Activated B cell treated with CpG ODN at 0.5 μM for 24 hours (primary cell): ENCODE data around the gene CELA1. TPM values are rescaled to one million over a fixed set of nuclear protein-coding genes. Genes with fewer than 3 reads are reported as not detected.

Source experiments
- ATAC-seq: fragments of 200-7000 bp; cut with Tn5 transposase; one replicate; pipeline ENCODE4 v1.10.0; 2021; ENCODE audit warnings: low read depth, mild to moderate bottlenecking, moderate library complexity
- CTCF ChIA-PET: fragments of 350-600 bp; sonication (Branson Sonifier 250); formaldehyde crosslinking; loops from one replicate; lab custom pipeline; 2021; ENCODE audit warnings: antibody characterized with exemption; lab: Charles Lee
- POLR2A ChIA-PET: fragments of 350-600 bp; sonication (Branson Sonifier 250); formaldehyde crosslinking; loops from one replicate; lab custom pipeline; 2021; ENCODE audit warnings: antibody characterized with exemption; lab: Charles Lee
- DNase-seq: peaks from one replicate; pipeline ENCODE4 v3.0.0; 2022
- H3K27ac Mint-ChIP-seq: one replicate; pipeline ENCODE4 v1.8.0; 2020; ENCODE audit warnings: mixed read lengths
- H3K27me3 Mint-ChIP-seq: one replicate; pipeline ENCODE4 v1.8.0; 2021; ENCODE audit warnings: mixed read lengths
- H3K36me3 Mint-ChIP-seq: one replicate; pipeline ENCODE4 v1.8.0; 2021; ENCODE audit warnings: low read depth, mixed read lengths
- H3K4me1 Mint-ChIP-seq: one replicate; pipeline ENCODE4 v1.8.0; 2021; ENCODE audit warnings: mixed read lengths
- H3K4me3 Mint-ChIP-seq: one replicate; pipeline ENCODE4 v1.8.0; 2020; ENCODE audit warnings: mild to moderate bottlenecking, mixed read lengths
- H3K9me3 Mint-ChIP-seq: one replicate; pipeline ENCODE4 v1.8.0; 2020; ENCODE audit warnings: mixed read lengths
- intact Hi-C: fragments of 100-400 bp; cut with micrococcal nuclease; formaldehyde crosslinking; loops from one replicate; pipeline ENCODE4 v1.15.1; 2024
- total RNA-seq: library from RNA; stranded (reverse); gene quantifications from 2 replicates; pipeline ENCODE4 v1.2.3, GENCODE V29; 2022
- TF ChIP-seq, protein P1 (sequence below): fragments of 200-600 bp; IDR thresholded peaks from one replicate; pipeline ENCODE4 v1.8.0; 2022; ENCODE audit warnings: antibody characterized with exemption, mild to moderate bottlenecking

CELA1 gene
- total RNA-seq, 1 donor from 2014 or later: not detected

DNA sequence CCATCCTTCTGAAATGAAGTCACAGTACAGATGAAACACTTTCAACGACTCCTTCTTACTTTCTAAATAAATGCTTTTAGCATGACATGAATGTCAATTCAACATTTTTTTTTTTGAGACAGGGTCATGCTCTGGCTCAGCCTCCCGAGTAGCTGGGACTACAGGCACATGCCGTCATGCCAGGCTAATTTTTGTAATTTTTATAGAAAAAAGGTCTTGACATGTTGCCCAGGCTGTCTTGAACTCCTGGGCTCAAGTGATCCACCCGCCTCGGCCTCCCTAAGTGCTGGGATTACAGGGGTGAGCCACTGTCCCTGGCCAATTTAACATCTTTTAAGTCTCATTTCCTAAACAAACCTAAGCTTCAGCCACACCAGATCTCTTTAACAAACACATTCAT, 28.4 kb upstream of the CELA1 start:
- H3K27me3 Mint-ChIP-seq: no peaks in the 10 kb centered on the region
- ChIA-PET POLR2A (interaction anchor here (0.5 kb wide), 1 partner anchor 49 kb away, joined by 3 read pairs; no protein-coding TSS in a partner anchor), CTCF (no interaction called here)
- peaks cover 37% of the 10 kb centered on the region for H3K4me1 Mint-ChIP-seq
- H3K27ac Mint-ChIP-seq: no peak overlapping the region
- H3K36me3 Mint-ChIP-seq: peaks cover 58% of the 10 kb centered on the region
- no peak overlapping the region for H3K4me3 Mint-ChIP-seq
- no peaks in the 10 kb centered on the region for H3K9me3 Mint-ChIP-seq
- intact Hi-C loops: no loop called here
- TF ChIP-seq, protein P1, sequence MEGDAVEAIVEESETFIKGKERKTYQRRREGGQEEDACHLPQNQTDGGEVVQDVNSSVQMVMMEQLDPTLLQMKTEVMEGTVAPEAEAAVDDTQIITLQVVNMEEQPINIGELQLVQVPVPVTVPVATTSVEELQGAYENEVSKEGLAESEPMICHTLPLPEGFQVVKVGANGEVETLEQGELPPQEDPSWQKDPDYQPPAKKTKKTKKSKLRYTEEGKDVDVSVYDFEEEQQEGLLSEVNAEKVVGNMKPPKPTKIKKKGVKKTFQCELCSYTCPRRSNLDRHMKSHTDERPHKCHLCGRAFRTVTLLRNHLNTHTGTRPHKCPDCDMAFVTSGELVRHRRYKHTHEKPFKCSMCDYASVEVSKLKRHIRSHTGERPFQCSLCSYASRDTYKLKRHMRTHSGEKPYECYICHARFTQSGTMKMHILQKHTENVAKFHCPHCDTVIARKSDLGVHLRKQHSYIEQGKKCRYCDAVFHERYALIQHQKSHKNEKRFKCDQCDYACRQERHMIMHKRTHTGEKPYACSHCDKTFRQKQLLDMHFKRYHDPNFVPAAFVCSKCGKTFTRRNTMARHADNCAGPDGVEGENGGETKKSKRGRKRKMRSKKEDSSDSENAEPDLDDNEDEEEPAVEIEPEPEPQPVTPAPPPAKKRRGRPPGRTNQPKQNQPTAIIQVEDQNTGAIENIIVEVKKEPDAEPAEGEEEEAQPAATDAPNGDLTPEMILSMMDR: no peak
- ATAC-seq (no peak), DNase-seq (no peak)

- no peaks in the 10 kb centered on the region for H3K27me3 Mint-ChIP-seq
Observed at GRCh38 chr12:51374361-51374760, 27.9 kb upstream of the CELA1 start.

DNA sequence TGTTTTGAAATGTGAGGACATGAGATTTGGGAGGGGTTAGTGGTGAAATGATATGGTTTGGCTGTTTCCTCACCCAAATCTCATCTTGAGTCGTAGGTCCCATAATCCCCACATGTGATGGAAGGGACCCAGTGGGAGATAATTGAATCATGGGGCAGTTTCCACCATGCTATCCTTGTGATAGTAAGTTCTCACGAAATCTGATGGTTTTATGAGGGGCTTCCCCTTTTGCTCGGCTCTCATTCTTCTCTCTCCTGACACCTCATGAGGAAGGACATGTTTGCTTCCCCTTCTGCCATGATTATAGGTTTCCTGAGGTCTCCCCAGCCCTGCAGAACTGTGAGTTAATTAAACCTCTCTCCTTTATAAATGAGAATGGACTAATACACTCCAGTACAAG, 26.7 kb upstream of the CELA1 start:
- Mint-ChIP-seq H3K27ac (no peak overlapping the region), H3K4me1 (peaks cover 47% of the 10 kb centered on the region), H3K27me3 (no peaks in the 10 kb centered on the region), H3K9me3 (no peaks in the 10 kb centered on the region), H3K4me3 (no peak overlapping the region), H3K36me3 (peaks cover 42% of the 10 kb centered on the region)
- CTCF ChIA-PET: no interaction called here
- DNase-seq (no peak), ATAC-seq (no peak)
- intact Hi-C loops: no loop called here
- POLR2A ChIA-PET: interaction anchor here (1.4 kb wide), 1 partner anchor 21 kb away, joined by 3 read pairs; no protein-coding TSS in a partner anchor
- TF ChIP-seq, protein P1: no peak

More at GRCh38 chr12:51374361-51374760, 27.9 kb upstream of the CELA1 start:
- CTCF ChIA-PET: no interaction called here
- intact Hi-C loops: no loop called here
- H3K4me1 Mint-ChIP-seq: peaks cover 42% of the 10 kb centered on the region
- POLR2A ChIA-PET: no interaction called here
- H3K4me3 Mint-ChIP-seq: no peak overlapping the region
- ATAC-seq (no peak), DNase-seq (no peak)
- no peaks in the 10 kb centered on the region for H3K9me3 Mint-ChIP-seq
- H3K27ac Mint-ChIP-seq: no peak overlapping the region
- TF ChIP-seq, protein P1: no peak
- peaks cover 53% of the 10 kb centered on the region for H3K36me3 Mint-ChIP-seq

DNA sequence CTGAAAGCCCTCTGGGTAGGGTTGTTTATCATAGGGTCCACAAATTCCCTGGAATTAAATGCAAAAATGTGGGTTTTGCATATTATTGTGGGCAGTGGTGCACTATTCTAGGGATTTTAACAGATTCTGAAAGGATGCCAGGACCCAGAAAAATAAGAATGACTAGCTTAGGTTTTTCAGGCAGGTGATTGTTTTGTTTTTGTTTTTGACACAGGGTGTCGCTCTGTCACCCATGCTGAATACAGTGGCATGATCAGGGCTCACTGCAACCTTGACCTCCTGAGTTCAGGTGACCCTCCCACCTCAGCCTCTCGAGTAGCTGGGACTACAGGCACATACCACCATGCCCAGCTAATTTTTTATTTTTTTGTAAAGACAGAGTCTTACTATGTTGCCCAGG, 25.5 kb upstream of the CELA1 start:
- CTCF ChIA-PET: no interaction called here
- ATAC-seq (no peak), DNase-seq (no peak)
- POLR2A ChIA-PET: interaction anchor here (0.8 to 1.4 kb wide), 4 partner anchors 11 to 133 kb away, joined by 3 to 4 read pairs (median 3); partner anchors contain the start of gene DAZAP2
- H3K4me1 Mint-ChIP-seq: peaks cover 57% of the 10 kb centered on the region
- TF ChIP-seq, protein P1: no peak
- H3K9me3 Mint-ChIP-seq: no peaks in the 10 kb centered on the region
- H3K27ac Mint-ChIP-seq: no peak overlapping the region
- no peaks in the 10 kb centered on the region for H3K27me3 Mint-ChIP-seq
- intact Hi-C loops: no loop called here
- no peak overlapping the region for H3K4me3 Mint-ChIP-seq
- H3K36me3 Mint-ChIP-seq: peaks cover 33% of the 10 kb centered on the region

DNA sequence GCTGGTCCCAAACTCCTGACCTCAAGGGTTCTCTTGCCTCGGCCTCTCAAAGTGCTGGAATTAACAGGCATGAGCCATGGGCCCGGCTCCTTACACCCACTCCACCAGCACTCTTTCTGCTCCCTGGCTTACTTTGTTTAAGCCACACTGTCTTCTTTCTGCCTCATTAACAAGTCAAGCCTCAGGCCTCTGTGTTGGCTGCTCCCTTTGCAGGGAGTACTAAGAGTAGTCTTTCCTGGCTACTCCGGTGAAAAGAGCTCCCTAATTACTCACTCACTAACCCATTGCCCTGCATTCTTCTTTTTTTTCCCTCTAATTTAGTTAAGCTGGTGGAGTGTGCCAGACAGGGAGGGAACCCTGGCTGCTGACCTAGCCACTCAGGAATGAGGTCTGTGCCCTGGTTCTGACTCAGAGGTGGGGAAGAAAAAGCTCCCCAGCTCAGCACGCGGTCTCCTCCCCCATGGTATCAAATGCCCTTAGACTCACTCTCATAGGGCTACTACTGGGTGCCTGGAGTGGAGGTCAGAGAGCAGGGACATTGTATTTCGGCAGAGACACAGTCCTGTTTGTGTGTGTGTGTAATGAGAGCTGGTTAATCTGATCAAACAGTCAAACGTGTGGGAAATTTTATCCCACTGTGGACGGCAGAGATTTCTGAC, 24.9 kb upstream of the CELA1 start:
- Mint-ChIP-seq H3K27me3 (no peaks in the 10 kb centered on the region), H3K9me3 (no peaks in the 10 kb centered on the region), H3K4me3 (no peak overlapping the region), H3K27ac (no peak overlapping the region), H3K36me3 (peaks cover 30% of the 10 kb centered on the region), H3K4me1 (peaks cover 58% of the 10 kb centered on the region)
- ChIA-PET CTCF (no interaction called here), POLR2A (interaction anchor here (0.8 to 1.4 kb wide), 5 partner anchors 12 to 133 kb away, joined by 3 to 4 read pairs (median 3); partner anchors contain the start of gene DAZAP2)
- intact Hi-C loops: no loop called here
- TF ChIP-seq, protein P1: no peak
- ATAC-seq (no peak), DNase-seq (no peak)
